Measurements from ENCODE around the gene ARFGAP1.
A peak's percentile ranks its signal among the peaks of the same experiment; 100 is the strongest.
"Not testable (repeated sequence)": the region's sequence is repeated elsewhere in the genome, so short reads cannot be mapped to it uniquely, and the experiment has no call there.

ARFGAP1 gene

GRCh38 chr20:63290136-63290676 is 17.6 kb downstream of the ARFGAP1 start:
- DNase-seq (ENCODE audit: low read depth in 2 of 3, low spot score in 2 of 3): no peak

GRCh38 chr20:63290677-63291472 is 18.3 kb downstream of the ARFGAP1 start:
- DNase-seq (ENCODE audit: low read depth in 2 of 3, low spot score in 2 of 3): peak; percentile 44 to 64 (median 61)

- DNase-seq (ENCODE audit: low read depth in 2 of 3, low spot score in 2 of 3): no peak
Observed at GRCh38 chr20:63291811-63292210, 19.2 kb downstream of the ARFGAP1 start.

GRCh38 chr20:63292292-63292701 is 19.7 kb downstream of the ARFGAP1 start:
- DNase-seq (ENCODE audit: low read depth in 2 of 3, low spot score in 2 of 3): no peak

DNA sequence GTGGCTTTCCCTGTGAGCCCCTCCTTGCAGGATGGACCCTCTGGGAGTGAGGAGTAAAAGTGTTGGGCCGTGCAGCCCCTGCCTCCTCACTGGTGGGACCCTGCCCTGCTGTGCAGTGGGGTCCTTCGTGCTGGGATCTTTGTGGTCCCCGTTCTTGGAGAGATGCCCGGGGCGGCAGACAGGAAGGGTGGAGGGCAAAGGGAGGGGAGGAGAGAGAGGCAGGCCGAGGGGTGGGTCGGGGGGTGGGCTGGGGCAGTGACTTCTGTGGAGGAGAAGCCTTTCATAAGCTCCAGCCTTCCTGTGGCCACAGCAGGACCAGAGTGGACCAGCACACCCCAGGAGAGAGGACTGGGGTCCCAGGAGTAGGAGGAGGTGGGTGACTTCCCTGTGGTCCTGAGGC is 20.3 kb downstream of the ARFGAP1 start, which contains the start of gene COL20A1:
Gene COL20A1, plus strand, starts transcription at position 283 of the 400 bp plus-strand sequence. CDS start 1,922 bp downstream, outside the sequence.
- DNase-seq (ENCODE audit: low read depth in 2 of 3, low spot score in 2 of 3): no peak

- no peak for DNase-seq (ENCODE audit: low read depth in 2 of 3, low spot score in 2 of 3)
Observed at GRCh38 chr20:63293456-63293855, 20.8 kb downstream of the ARFGAP1 start.

DNA sequence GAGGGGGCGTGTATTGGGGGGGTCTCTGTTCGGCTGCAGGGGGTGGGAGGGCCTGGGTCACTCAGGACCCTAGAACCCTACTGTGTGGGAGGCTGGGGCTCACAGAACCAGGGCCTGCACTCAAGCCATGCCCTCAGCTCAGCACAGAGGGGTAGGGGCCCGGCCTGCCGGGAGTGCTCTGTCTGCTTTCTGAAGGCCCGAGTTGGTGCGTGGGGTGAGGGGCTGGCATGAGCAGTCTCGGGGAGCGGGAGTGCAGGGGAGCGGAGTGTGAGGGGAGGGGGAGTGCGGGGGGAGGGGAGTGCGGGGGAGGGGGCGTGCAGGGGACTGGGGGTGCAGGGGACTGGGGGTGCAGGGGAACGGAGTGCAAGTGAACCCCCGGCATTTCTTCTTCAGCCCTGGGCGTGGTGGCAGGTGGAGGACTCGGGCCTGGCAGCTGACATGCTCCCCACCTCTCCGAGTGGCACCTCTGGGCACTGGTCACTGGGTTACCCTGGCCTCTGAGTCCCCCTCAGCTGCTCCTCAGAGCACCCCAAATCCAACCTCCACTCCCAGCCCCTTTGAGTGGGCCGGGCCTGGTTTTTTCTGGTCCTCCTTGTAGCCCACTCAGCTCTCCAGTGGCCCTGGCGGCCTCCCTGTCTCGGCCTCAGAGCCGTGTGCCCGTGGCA is 21.4 kb downstream of the ARFGAP1 start:
- DNase-seq (ENCODE audit: low read depth in 2 of 3, low spot score in 2 of 3): no peak

GRCh38 chr20:63294536-63294900 is 21.9 kb downstream of the ARFGAP1 start:
- no peak for DNase-seq (ENCODE audit: low read depth in 2 of 3, low spot score in 2 of 3)

GRCh38 chr20:63295018-63295417 is 22.4 kb downstream of the ARFGAP1 start:
- DNase-seq (ENCODE audit: low read depth in 2 of 3, low spot score in 2 of 3): no peak

DNA sequence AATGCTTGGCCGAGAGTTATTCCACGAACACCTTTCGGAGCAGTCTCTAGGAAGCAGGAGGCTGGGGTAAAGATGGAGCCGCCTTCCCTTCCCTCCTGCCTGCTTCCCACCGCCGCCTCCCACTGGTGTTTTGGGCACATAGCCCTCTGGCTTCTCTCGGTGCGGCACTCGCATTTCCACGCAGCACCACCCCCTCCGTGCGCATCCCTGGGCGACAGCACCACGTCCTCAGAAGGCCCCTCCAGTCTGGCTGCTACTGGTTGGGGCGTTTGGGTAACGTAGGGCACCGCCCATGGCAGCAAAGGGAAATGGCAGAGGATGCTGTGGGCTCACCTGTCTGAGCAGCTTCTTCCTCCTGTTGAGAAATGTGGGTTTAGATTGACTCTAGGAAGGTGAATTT is 22.8 kb downstream of the ARFGAP1 start:
- DNase-seq (ENCODE audit: low read depth in 2 of 3, low spot score in 2 of 3): no peak

DNA sequence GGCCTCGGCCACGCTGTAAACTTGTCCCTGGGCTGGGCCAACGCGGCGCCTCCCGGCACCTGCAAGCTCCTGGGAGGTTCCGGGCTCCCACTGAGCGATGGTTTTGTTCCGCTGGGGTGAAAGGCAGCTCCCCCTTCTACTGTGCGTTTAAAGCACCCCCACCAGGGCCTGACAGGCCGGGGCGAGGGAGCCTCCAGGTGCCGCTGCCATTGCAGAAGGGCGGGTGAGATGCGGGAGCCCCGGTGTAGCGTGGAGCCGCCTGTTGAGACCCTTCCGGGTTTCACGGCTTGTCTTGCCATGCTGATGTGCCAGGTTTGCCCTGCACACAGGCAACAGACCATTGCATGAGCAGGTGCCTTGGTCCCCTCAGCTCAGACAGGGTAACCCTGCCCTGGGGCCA is 23.2 kb downstream of the ARFGAP1 start:
- no peak for DNase-seq (ENCODE audit: low read depth in 2 of 3, low spot score in 2 of 3)

GRCh38 chr20:63296531-63297299 is 24.1 kb downstream of the ARFGAP1 start:
- no peak for DNase-seq (ENCODE audit: low read depth in 2 of 3, low spot score in 2 of 3)

- no peak for DNase-seq (ENCODE audit: low read depth in 2 of 3, low spot score in 2 of 3)
Observed at GRCh38 chr20:63297371-63297781, 24.8 kb downstream of the ARFGAP1 start.

DNA sequence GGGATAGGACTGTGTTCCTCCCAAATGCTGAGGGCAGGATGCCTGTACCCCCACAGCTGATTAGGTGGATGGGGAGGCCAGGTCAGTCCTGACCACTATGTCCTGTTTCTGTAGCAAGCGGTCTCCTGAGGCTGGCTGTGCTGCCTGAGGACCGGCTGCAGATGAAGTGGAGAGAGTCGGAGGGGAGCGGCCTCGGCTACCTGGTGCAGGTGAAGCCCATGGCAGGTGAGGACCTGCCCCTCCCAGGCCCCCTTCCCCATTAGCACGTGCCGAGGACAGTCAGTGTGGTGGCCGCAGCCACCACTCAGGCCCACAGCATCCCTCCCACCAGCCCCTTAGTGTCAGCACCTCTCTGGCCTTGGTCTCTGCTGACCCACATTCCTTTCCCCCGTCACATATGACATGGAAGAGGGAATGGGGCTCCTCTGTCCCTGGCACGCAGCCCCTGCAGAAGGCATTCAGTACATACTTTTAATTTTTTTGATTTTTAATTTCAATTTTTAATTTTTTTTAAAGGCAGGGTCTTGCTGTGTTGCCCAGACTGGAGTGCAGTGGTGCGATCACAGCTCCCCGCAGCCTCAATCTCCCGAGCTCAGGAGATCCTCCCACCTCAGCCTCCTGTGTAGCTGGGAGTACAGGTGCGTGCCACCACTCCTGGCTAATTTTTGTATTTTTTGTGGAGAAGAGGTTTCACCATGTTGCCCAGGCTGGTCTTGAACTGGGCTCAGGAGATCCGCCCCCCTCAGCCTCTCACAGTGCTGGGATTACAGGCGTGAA is 25.4 kb downstream of the ARFGAP1 start:
- DNase-seq (ENCODE audit: low read depth in 2 of 3, low spot score in 2 of 3): no peak

- DNase-seq (ENCODE audit: low read depth in 2 of 3, low spot score in 2 of 3): no peak
Observed at GRCh38 chr20:63298731-63299312, 26.2 kb downstream of the ARFGAP1 start.

GRCh38 chr20:63301671-63302070 is 29.1 kb downstream of the ARFGAP1 start:
- DNase-seq (ENCODE audit: low read depth in 2 of 3, low spot score in 2 of 3): no peak

- no peak for DNase-seq (ENCODE audit: low read depth in 2 of 3, low spot score in 2 of 3)
Observed at GRCh38 chr20:63303095-63303666, 30.6 kb downstream of the ARFGAP1 start.

GRCh38 chr20:63305393-63305792 is 32.8 kb downstream of the ARFGAP1 start:
- DNase-seq (ENCODE audit: low read depth in 2 of 3, low spot score in 2 of 3): no peak

GRCh38 chr20:63305933-63306672 is 33.5 kb downstream of the ARFGAP1 start:
- DNase-seq (ENCODE audit: low read depth in 2 of 3, low spot score in 2 of 3): not testable (repeated sequence)
